ENCODE results near the gene TMEM11. TPM values are rescaled to one million over a fixed set of nuclear protein-coding genes. Genes with fewer than 3 reads are reported as not detected.
"Not testable (repeated sequence)": the region's sequence is repeated elsewhere in the genome, so short reads cannot be mapped to it uniquely, and the experiment has no call there.

Gene TMEM11
- total RNA-seq, 1 donor: 18.1 TPM

- Histone ChIP-seq H3K27me3 (ENCODE audit: insufficient read depth, low read length) (no peaks in the 10 kb centered on the region), H3K27ac (ENCODE audit: low read depth, low read length) (no peak overlapping the region), H3K36me3 (ENCODE audit: insufficient read depth, low read length) (no peaks in the 10 kb centered on the region), H3K79me2 (ENCODE audit: insufficient read depth, low read length) (no peaks in the 10 kb centered on the region), H3K4me3 (ENCODE audit: insufficient read depth, low read length) (no peak overlapping the region), H2AFZ (ENCODE audit: low read length) (no peak overlapping the region), H3K4me1 (ENCODE audit: insufficient read depth, low read length) (no peaks in the 10 kb centered on the region), H4K20me1 (ENCODE audit: insufficient read depth, low read length) (no peaks in the 10 kb centered on the region), H3K4me2 (ENCODE audit: insufficient read depth, low read length) (no peak overlapping the region), H3K9me3 (ENCODE audit: low read depth, low read length) (peaks cover 3% of the 10 kb centered on the region)
- no peak for TF ChIP-seq CTCF (IDR thresholded peaks at IDR 0.05; ENCODE audit: extremely low read depth, low read depth, low read length)
- DNase-seq (ENCODE audit: insufficient read length, low spot score, missing footprints): no peak
Observed at GRCh38 chr17:21228845-21229244, 14.9 kb upstream of the TMEM11 start.

GRCh38 chr17:21228111-21228510, 14.2 kb upstream of the TMEM11 start:
- Histone ChIP-seq H3K4me1 (ENCODE audit: insufficient read depth, low read length) (no peaks in the 10 kb centered on the region), H3K27ac (ENCODE audit: low read depth, low read length) (no peak overlapping the region), H3K36me3 (ENCODE audit: insufficient read depth, low read length) (no peaks in the 10 kb centered on the region), H3K4me3 (ENCODE audit: insufficient read depth, low read length) (no peak overlapping the region), H2AFZ (ENCODE audit: low read length) (no peak overlapping the region), H4K20me1 (ENCODE audit: insufficient read depth, low read length) (no peaks in the 10 kb centered on the region), H3K9me3 (ENCODE audit: low read depth, low read length) (peaks cover 3% of the 10 kb centered on the region), H3K79me2 (ENCODE audit: insufficient read depth, low read length) (no peaks in the 10 kb centered on the region), H3K27me3 (ENCODE audit: insufficient read depth, low read length) (no peaks in the 10 kb centered on the region), H3K4me2 (ENCODE audit: insufficient read depth, low read length) (no peak overlapping the region)
- no peak for TF ChIP-seq CTCF (IDR thresholded peaks at IDR 0.05; ENCODE audit: extremely low read depth, low read depth, low read length)
- DNase-seq (ENCODE audit: insufficient read length, low spot score, missing footprints): no peak

GRCh38 chr17:21227277-21227676, 13.3 kb upstream of the TMEM11 start:
- not testable (repeated sequence) for H2AFZ ChIP-seq (ENCODE audit: low read length); H3K27ac ChIP-seq (ENCODE audit: low read depth, low read length); H3K4me1 ChIP-seq (ENCODE audit: insufficient read depth, low read length); H3K79me2 ChIP-seq (ENCODE audit: insufficient read depth, low read length); H3K9me3 ChIP-seq (ENCODE audit: low read depth, low read length); DNase-seq (ENCODE audit: insufficient read length, low spot score, missing footprints); H3K4me3 ChIP-seq (ENCODE audit: insufficient read depth, low read length); H3K27me3 ChIP-seq (ENCODE audit: insufficient read depth, low read length); H3K36me3 ChIP-seq (ENCODE audit: insufficient read depth, low read length); H4K20me1 ChIP-seq (ENCODE audit: insufficient read depth, low read length); H3K4me2 ChIP-seq (ENCODE audit: insufficient read depth, low read length)

GRCh38 chr17:21223086-21223485, 9.1 kb upstream of the TMEM11 start:
- H3K9me3 ChIP-seq (ENCODE audit: low read depth, low read length): no peaks in the 10 kb centered on the region
- H3K4me2 ChIP-seq (ENCODE audit: insufficient read depth, low read length): no peak overlapping the region
- H3K79me2 ChIP-seq (ENCODE audit: insufficient read depth, low read length): peaks cover 9% of the 10 kb centered on the region
- H3K4me3 ChIP-seq (ENCODE audit: insufficient read depth, low read length): no peak overlapping the region
- peaks cover 9% of the 10 kb centered on the region for H4K20me1 ChIP-seq (ENCODE audit: insufficient read depth, low read length)
- no peak overlapping the region for H3K27ac ChIP-seq (ENCODE audit: low read depth, low read length)
- TF ChIP-seq CTCF (IDR thresholded peaks at IDR 0.05; ENCODE audit: extremely low read depth, low read depth, low read length): no peak
- H2AFZ ChIP-seq (ENCODE audit: low read length): no peak overlapping the region
- H3K4me1 ChIP-seq (ENCODE audit: insufficient read depth, low read length): no peaks in the 10 kb centered on the region
- DNase-seq (ENCODE audit: insufficient read length, low spot score, missing footprints): no peak
- no peaks in the 10 kb centered on the region for H3K27me3 ChIP-seq (ENCODE audit: insufficient read depth, low read length)
- peaks cover 18% of the 10 kb centered on the region for H3K36me3 ChIP-seq (ENCODE audit: insufficient read depth, low read length)

All from osteoblast (primary cell).